H1 (cell line): Measurements from ENCODE around the gene MBD5. TPM values are rescaled to one million over a fixed set of nuclear protein-coding genes. Genes with fewer than 3 reads are reported as not detected.
"Not testable (repeated sequence)": the region's sequence is repeated elsewhere in the genome, so short reads cannot be mapped to it uniquely, and the experiment has no call there.

Experiments
- CTCF ChIA-PET: fragments of 300-600 bp; sonication (Branson Sonifier 250); formaldehyde crosslinking; loops from one replicate; lab custom pipeline; 2021; ENCODE audit not compliant: partially characterized antibody; lab: Charles Lee
- POLR2A ChIA-PET: fragments of 300-600 bp; sonication (Branson Sonifier 250); formaldehyde crosslinking; loops from one replicate; lab custom pipeline; 2021; ENCODE audit warnings: inconsistent platforms; ENCODE audit not compliant: partially characterized antibody; lab: Charles Lee
- DNase-seq, 2 experiments: peaks; one replicate each; pipeline versions ENCODE4 v3.0.0 to v3.0.0-alpha.2; 2010 to 2022; ENCODE audit warnings: low spot score in 2 of 2, low read depth in 1 of 2, mixed read lengths in 1 of 2
- FAIRE-seq: peaks from 2 replicates; lab custom pipeline; 2011; peaks lifted over from hg19 to GRCh38; lab: Jason Lieb, UNC
- H2AFZ ChIP-seq: 2 replicates; pipeline ENCODE4 v1.8.1; 2012; ENCODE audit warnings: low read length, inconsistent platforms
- H2AK5ac ChIP-seq: 2 replicates; pipeline ENCODE4 v1.6.1; 2013; ENCODE audit warnings: low read depth, low read length
- H2BK120ac ChIP-seq: replicated peaks from 2 replicates; pipeline ENCODE3; 2013; ENCODE audit warnings: low read depth, low read length, inconsistent platforms
- H2BK12ac ChIP-seq: 2 replicates; pipeline ENCODE4 v1.6.1; 2013; ENCODE audit warnings: low read depth, low read length
- H2BK15ac ChIP-seq: 2 replicates; pipeline ENCODE4 v1.6.1; 2013; ENCODE audit warnings: low read length
- H2BK20ac ChIP-seq: 2 replicates; pipeline ENCODE4 v1.6.1; 2013; ENCODE audit warnings: low read length
- H2BK5ac ChIP-seq: 2 replicates; pipeline ENCODE4 v1.6.1; 2013; ENCODE audit warnings: low read depth, low read length
- H3K14ac ChIP-seq: 2 replicates; pipeline ENCODE4 v1.6.1; 2013; ENCODE audit warnings: inconsistent platforms; ENCODE audit not compliant: insufficient read length
- H3K18ac ChIP-seq: 2 replicates; pipeline ENCODE4 v1.6.1; 2013; ENCODE audit warnings: low read length; ENCODE audit errors: extremely low read depth
- H3K23ac ChIP-seq: 2 replicates; pipeline ENCODE4 v1.6.1; 2013; ENCODE audit warnings: inconsistent platforms; ENCODE audit not compliant: insufficient read length
- H3K23me2 ChIP-seq: 2 replicates; pipeline ENCODE4 v1.6.1; 2013; ENCODE audit warnings: low read depth, low read length
- H3K27ac ChIP-seq: 2 replicates; pipeline ENCODE4 v1.6.1; 2011; ENCODE audit warnings: low read depth, low read length, inconsistent platforms
- H3K27me3 ChIP-seq, 4 experiments: replicated peaks in 1 of 4; 1 replicate in 1 of 4; 2 replicates in 3 of 4; pipeline versions ENCODE4 v1.6.1 to v1.8.1; 2011 to 2013; ENCODE audit warnings: low read length in 3 of 4, mild to moderate bottlenecking in 3 of 4, inconsistent platforms in 2 of 4, mixed read lengths in 2 of 4, moderate library complexity in 1 of 4; ENCODE audit not compliant: control insufficient read depth in 3 of 4, insufficient read depth in 3 of 4; ENCODE audit errors: extremely low read depth in 1 of 4
- H3K36me3 ChIP-seq, 4 experiments: 2 replicates each; pipeline versions ENCODE4 v1.6.1 to v1.8.1; 2011 to 2013; ENCODE audit warnings: mild to moderate bottlenecking in 4 of 4, low read length in 3 of 4, moderate library complexity in 2 of 4, control low read depth in 1 of 4, inconsistent platforms in 1 of 4; ENCODE audit not compliant: insufficient read depth in 4 of 4, control insufficient read depth in 2 of 4
- H3K4ac ChIP-seq: replicated peaks from 2 replicates; pipeline ENCODE3; 2013; ENCODE audit warnings: low read length, low read depth, mixed read lengths, inconsistent platforms; ENCODE audit not compliant: insufficient read length
- H3K4me1 ChIP-seq, 4 experiments: replicated peaks in 1 of 4; 1 replicate in 1 of 4; 2 replicates in 3 of 4; pipeline versions ENCODE4 v1.6.1 to v1.8.1; 2011 to 2013; ENCODE audit warnings: low read length in 3 of 4, inconsistent platforms in 2 of 4, mixed read lengths in 1 of 4; ENCODE audit not compliant: insufficient read depth in 4 of 4, control insufficient read depth in 3 of 4
- H3K4me2 ChIP-seq, 2 experiments: 2 replicates each; pipeline versions ENCODE4 v1.6.1 to v1.8.1; 2011 to 2013; ENCODE audit warnings: low read depth in 2 of 2, low read length in 2 of 2, control low read depth in 1 of 2, inconsistent platforms in 1 of 2, mild to moderate bottlenecking in 1 of 2; ENCODE audit not compliant: insufficient read depth in 1 of 2
- H3K4me3 ChIP-seq, 4 experiments: fragments of 200-600, 300-600 bp in 1 of 4; sonication (generic), shearing (Covaris generic), sonication (Bioruptor Twin) in 1 of 4; 2 replicates each; pipeline versions ENCODE4 v1.5.1 to v1.8.1; 2011 to 2016; ENCODE audit warnings: low read length in 4 of 4, low read depth in 3 of 4, control low read depth in 2 of 4, inconsistent platforms in 2 of 4, mild to moderate bottlenecking in 2 of 4, mixed read lengths in 1 of 4, moderate library complexity in 1 of 4; ENCODE audit not compliant: insufficient read depth in 2 of 4; ENCODE audit errors: extremely low read depth in 1 of 4
- H3K56ac ChIP-seq: replicated peaks from 2 replicates; pipeline ENCODE3; 2013; ENCODE audit warnings: low read depth, mild to moderate bottlenecking, mixed read lengths, low read length, inconsistent platforms; ENCODE audit not compliant: insufficient read length
- H3K79me1 ChIP-seq: 2 replicates; pipeline ENCODE4 v1.6.1; 2013; ENCODE audit warnings: low read depth, low read length, control low read depth
- H3K79me2 ChIP-seq, 2 experiments: 2 replicates each; pipeline versions ENCODE4 v1.6.1 to v1.8.1; 2012 to 2013; ENCODE audit warnings: low read length in 2 of 2, mild to moderate bottlenecking in 2 of 2, inconsistent platforms in 1 of 2; ENCODE audit not compliant: insufficient read depth in 2 of 2, control insufficient read depth in 1 of 2
- H3K9ac ChIP-seq, 4 experiments: replicated peaks in 1 of 4; 1 replicate in 1 of 4; 2 replicates in 3 of 4; pipeline versions ENCODE4 v1.6.1 to v1.8.1; 2011 to 2013; ENCODE audit warnings: low read depth in 3 of 4, low read length in 3 of 4, control low read depth in 2 of 4, mild to moderate bottlenecking in 2 of 4, moderate library complexity in 2 of 4, inconsistent platforms in 1 of 4; ENCODE audit errors: extremely low read depth in 1 of 4
- H3K9me3 ChIP-seq, 2 experiments: 2 replicates each; pipeline versions ENCODE4 v1.6.1 to v1.8.1; 2012 to 2013; ENCODE audit warnings: mild to moderate bottlenecking in 2 of 2, moderate library complexity in 2 of 2, control low read depth in 1 of 2, inconsistent platforms in 1 of 2, low read depth in 1 of 2, low read length in 1 of 2, mixed read lengths in 1 of 2; ENCODE audit not compliant: insufficient read depth in 2 of 2
- H4K20me1 ChIP-seq, 2 experiments: replicated peaks in 1 of 2; 2 replicates each; pipeline versions ENCODE3 to v1.8.1; 2011 to 2013; ENCODE audit warnings: inconsistent platforms in 2 of 2, low read length in 2 of 2, mild to moderate bottlenecking in 1 of 2; ENCODE audit not compliant: insufficient read depth in 2 of 2, control insufficient read depth in 1 of 2
- H4K5ac ChIP-seq: 2 replicates; pipeline ENCODE4 v1.6.1; 2013; ENCODE audit warnings: low read length, low read depth, mixed read lengths, inconsistent platforms; ENCODE audit not compliant: insufficient read length
- H4K8ac ChIP-seq: 2 replicates; pipeline ENCODE4 v1.8.0; 2013; ENCODE audit warnings: mild to moderate bottlenecking, moderate library complexity, low read length, inconsistent platforms; ENCODE audit not compliant: insufficient read depth; ENCODE audit errors: extremely low read depth
- H4K91ac ChIP-seq: replicated peaks from 2 replicates; pipeline ENCODE3; 2013; ENCODE audit warnings: low read length, mixed read lengths, inconsistent platforms; ENCODE audit not compliant: insufficient read length
- WGBS, 2 experiments: shearing (Covaris generic) in 1 of 2; methylation state at CpG; one replicate each; pipeline versions ENCODE4 v1.1.6 to v1.1.7; 2013 to 2015; ENCODE audit warnings: low lambda C conversion rate in 2 of 2, mixed read lengths in 2 of 2, inconsistent platforms in 1 of 2, low coverage in 1 of 2, missing lambda C conversion rate in 1 of 2; ENCODE audit not compliant: insufficient replicate concordance in 2 of 2, insufficient coverage in 1 of 2, insufficient read length in 1 of 2; ENCODE audit errors: extremely low coverage in 1 of 2, missing lambda C conversion rate in 1 of 2; 5-methylcytosine and 5-hydroxymethylcytosine counted together
- polyA plus RNA-seq, 7 experiments: library from polyadenylated mRNA; depleted of rRNA in 3 of 7; stranded (reverse) in 5 of 7; unstranded in 2 of 7; fragments of >200 nt in 5 of 7; fragments of 200-250 nt in 2 of 7; gene quantifications; 1 replicate in 5 of 7; 2 replicates in 1 of 7; 4 replicates in 1 of 7; pipeline versions ENCODE4 v1.2.1 to v1.2.3, GENCODE V29; 2011 to 2013; ENCODE audit warnings: missing spikeins in 2 of 7, mixed read lengths in 2 of 7
- total RNA-seq: library from RNA; stranded (reverse); fragmentation: NEBNext Ultra II Directional; extraction: Animal tissue kit (Norgen Biotek cat#: 25700); gene quantifications from 2 replicates; pipeline ENCODE4 v1.2.1, GENCODE V29; 2021
- TF ChIP-seq, protein P1 (sequence below), 3 experiments: IDR thresholded peaks; 1 replicate in 2 of 3; 2 replicates in 1 of 3; pipeline versions ENCODE4 v1.5.1 to v1.6.1; 2011; ENCODE audit warnings: low read length in 3 of 3, mild to moderate bottlenecking in 3 of 3, inconsistent platforms in 2 of 3, low read depth in 1 of 3, moderate library complexity in 1 of 3; ENCODE audit not compliant: insufficient read depth in 1 of 3; ENCODE audit errors: control extremely low read depth in 1 of 3

Gene MBD5
- total and polyA plus RNA-seq, 2 of the 8 experiments (the other 6 are each of a cell fraction or from before 2014, with no cell fraction given) = 9.7 to 29.4 TPM

DNA sequence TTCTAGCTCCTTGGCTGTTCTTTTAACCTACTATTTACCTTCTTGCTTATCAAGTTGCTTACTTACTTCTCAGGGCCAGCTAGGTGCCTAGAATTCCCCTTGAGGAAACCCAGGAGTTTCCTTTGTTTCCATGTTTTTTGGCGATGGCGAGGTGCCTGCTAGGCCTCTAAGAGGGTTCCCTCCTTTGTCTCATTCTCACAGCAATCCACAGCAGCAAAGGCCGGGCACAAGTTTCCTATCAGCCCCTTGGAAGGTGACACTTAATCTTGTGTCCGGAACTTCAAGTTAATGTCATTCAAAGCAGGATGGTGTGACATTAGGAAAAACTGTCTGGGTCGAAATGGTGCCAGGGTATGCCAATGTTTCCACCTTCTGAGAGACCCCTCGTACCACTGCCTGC, 521.7 kb downstream of the MBD5 start (continued):
- TF ChIP-seq, protein P1, sequence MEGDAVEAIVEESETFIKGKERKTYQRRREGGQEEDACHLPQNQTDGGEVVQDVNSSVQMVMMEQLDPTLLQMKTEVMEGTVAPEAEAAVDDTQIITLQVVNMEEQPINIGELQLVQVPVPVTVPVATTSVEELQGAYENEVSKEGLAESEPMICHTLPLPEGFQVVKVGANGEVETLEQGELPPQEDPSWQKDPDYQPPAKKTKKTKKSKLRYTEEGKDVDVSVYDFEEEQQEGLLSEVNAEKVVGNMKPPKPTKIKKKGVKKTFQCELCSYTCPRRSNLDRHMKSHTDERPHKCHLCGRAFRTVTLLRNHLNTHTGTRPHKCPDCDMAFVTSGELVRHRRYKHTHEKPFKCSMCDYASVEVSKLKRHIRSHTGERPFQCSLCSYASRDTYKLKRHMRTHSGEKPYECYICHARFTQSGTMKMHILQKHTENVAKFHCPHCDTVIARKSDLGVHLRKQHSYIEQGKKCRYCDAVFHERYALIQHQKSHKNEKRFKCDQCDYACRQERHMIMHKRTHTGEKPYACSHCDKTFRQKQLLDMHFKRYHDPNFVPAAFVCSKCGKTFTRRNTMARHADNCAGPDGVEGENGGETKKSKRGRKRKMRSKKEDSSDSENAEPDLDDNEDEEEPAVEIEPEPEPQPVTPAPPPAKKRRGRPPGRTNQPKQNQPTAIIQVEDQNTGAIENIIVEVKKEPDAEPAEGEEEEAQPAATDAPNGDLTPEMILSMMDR (IDR thresholded peaks at IDR 0.05; ENCODE audit: control extremely low read depth in 1 of 3, insufficient read depth in 1 of 3, low read depth in 1 of 3, low read length in 3 of 3) = no peak
- TF ChIP-seq, all 59 proteins: peak for 0

DNA sequence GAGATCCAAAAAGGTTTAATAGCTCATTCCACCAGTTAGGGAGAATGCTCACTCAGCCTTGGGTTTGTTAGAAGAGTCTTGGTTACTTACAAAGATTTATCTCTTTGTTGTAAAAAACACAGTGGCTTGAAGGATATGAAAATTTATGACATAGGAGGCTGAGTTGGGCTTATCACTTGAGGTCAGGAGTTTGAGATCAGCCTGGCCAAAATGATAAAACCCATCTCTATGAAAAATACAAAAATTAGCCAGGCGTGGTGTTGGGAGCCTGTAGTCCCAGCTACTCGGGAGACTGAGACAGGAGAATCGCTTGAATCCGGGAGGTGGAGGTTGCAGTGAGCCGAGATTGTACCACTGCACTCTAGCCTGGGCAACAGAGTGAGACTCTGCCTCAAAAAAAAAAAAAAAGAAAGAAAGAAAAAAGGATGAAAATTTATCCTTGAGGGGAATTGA, 522.2 kb downstream of the MBD5 start:
- H3K56ac ChIP-seq, H3K18ac ChIP-seq, H3K27ac ChIP-seq, H3K36me3 ChIP-seq, H3K4me1 ChIP-seq, H3K9ac ChIP-seq, H3K23ac ChIP-seq, DNase-seq, H2AK5ac ChIP-seq, H2BK120ac ChIP-seq, H3K14ac ChIP-seq, POLR2A ChIA-PET, H3K27me3 ChIP-seq, H3K9me3 ChIP-seq, H3K4ac ChIP-seq, H2BK5ac ChIP-seq, H2BK15ac ChIP-seq, H2BK20ac ChIP-seq, H4K8ac ChIP-seq, H3K79me1 ChIP-seq, H3K79me2 ChIP-seq, H4K5ac ChIP-seq, H4K20me1 ChIP-seq, H2AFZ ChIP-seq, H3K23me2 ChIP-seq, H3K4me3 ChIP-seq, H2BK12ac ChIP-seq, H4K91ac ChIP-seq, FAIRE-seq, H3K4me2 ChIP-seq: not testable (repeated sequence)
- 90% methylated on average over 5 of the region's 5 CpGs; no CpG with 5 or more reads in 1 of the 2 experiments for WGBS, 2 experiments
- CTCF ChIA-PET = interaction anchor here (1.2 to 5.6 kb wide), 2 partner anchors 11 to 191 kb away, joined by 3 to 18 read pairs; no protein-coding TSS in a partner anchor
